ENCODE results near the gene CDC37. TPM values are rescaled to one million over a fixed set of nuclear protein-coding genes. Genes with fewer than 3 reads are reported as not detected.

The CDC37 gene
- total RNA-seq, 2 experiments from 2014 or later: 242 to 248 TPM

GRCh38 chr19:10353793-10354391, 49.5 kb downstream of the CDC37 start:
- Mint-ChIP-seq H3K27ac (no peak overlapping the region), H3K4me3 (no peak overlapping the region), H3K9me3 (no peaks in the 10 kb centered on the region), H3K36me3 (peaks cover 20% of the 10 kb centered on the region), H3K27me3 (no peaks in the 10 kb centered on the region), H3K4me1 (no peaks in the 10 kb centered on the region)
- DNase-seq: peak; percentile 48
- POLR2A ChIA-PET: interaction anchor here (0.6 kb wide), 1 partner anchor 231 kb away, joined by 3 read pairs; no protein-coding TSS in a partner anchor
- ATAC-seq (ENCODE audit: low read depth): no peak

DNA sequence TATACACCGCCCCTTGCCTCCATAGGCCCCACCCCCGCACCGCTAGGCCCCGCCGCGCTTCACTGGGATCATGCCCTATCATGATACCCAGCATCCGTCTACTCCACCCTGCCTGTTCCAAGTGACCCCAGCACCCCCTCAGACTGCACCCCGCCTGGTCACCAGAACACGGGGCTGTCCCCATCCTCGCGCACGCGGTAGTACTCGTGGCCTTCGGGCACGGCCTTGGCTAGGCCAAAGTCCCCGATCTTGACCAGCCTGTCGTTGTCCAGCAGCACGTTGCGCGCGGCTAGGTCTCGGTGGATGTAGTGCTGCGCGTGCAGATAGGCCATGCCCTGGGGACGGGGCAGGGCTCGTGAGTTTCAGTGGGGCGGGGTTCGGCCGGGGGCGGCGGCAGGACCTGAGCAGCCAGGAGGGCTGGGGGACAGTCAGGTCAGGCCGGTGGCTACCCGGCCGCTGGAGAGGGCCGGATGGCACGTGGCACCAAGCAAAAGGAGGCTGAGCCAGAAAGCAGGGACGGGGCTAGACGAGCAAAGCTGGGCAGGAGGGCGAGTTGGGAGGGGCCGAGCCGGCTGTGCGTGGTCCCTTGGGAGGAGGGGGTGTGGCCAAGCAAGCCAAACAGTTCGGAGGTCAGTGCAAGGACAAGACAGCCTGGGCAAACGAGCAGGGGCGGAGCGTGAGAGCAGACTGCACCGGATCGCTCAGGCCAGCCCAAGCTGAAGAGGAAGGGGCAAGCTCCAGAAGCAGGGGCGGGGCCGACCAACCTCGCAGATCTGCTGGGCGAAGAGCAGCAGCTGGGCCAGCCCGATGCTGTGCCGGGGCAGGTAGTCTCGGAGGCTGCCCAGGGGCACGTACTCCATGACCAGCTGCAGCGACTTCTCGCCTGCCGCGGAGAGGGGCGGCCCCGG, 50.3 kb downstream of the CDC37 start:
- no peak for ATAC-seq (ENCODE audit: low read depth)
- POLR2A ChIA-PET: no interaction called here
- no peak for DNase-seq

GRCh38 chr19:10346509-10346908, 56.8 kb downstream of the CDC37 start:
- no peak for DNase-seq
- no peaks in the 10 kb centered on the region for H3K36me3 Mint-ChIP-seq
- H3K27ac Mint-ChIP-seq: peak overlapping the region; percentile 24
- no peak overlapping the region for H3K4me3 Mint-ChIP-seq
- H3K27me3 Mint-ChIP-seq: no peaks in the 10 kb centered on the region
- no peak for ATAC-seq (ENCODE audit: low read depth)
- POLR2A ChIA-PET: no interaction called here
- no peaks in the 10 kb centered on the region for H3K9me3 Mint-ChIP-seq
- no peaks in the 10 kb centered on the region for H3K4me1 Mint-ChIP-seq

More for the DNA sequence above, 50.3 kb downstream of the CDC37 start:
- H3K4me1 Mint-ChIP-seq: no peaks in the 10 kb centered on the region
- H3K36me3 Mint-ChIP-seq: peaks cover 20% of the 10 kb centered on the region
- no peaks in the 10 kb centered on the region for H3K9me3 Mint-ChIP-seq
- no peaks in the 10 kb centered on the region for H3K27me3 Mint-ChIP-seq
- H3K4me3 Mint-ChIP-seq: no peak overlapping the region
- H3K27ac Mint-ChIP-seq: no peak overlapping the region

DNA sequence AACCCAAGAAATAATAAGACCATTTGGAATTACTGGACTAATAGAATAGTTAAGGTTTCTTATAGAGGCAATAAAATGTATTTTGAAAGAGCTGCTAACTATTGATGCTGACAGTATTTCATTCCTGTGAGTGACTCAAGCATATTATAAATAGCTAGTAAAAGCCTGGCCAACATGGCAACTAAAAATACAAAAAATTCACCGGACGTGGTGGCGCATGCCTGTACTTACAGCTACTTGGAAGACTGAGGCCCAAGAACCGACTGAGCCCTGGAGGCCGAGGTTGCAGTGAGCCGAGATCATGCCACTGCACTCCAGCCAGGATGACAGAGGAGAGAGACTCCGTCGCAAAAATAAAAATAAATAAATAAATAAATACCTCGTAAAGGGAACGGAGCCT, 58.6 kb downstream of the CDC37 start:
- no peak for DNase-seq
- Mint-ChIP-seq H3K4me1 (peaks cover 5% of the 10 kb centered on the region), H3K27me3 (no peaks in the 10 kb centered on the region), H3K27ac (no peak overlapping the region), H3K36me3 (no peaks in the 10 kb centered on the region), H3K4me3 (no peak overlapping the region), H3K9me3 (no peaks in the 10 kb centered on the region)
- ATAC-seq (ENCODE audit: low read depth): no peak
- POLR2A ChIA-PET: interaction anchor here (1.4 kb wide), 1 partner anchor 75 kb away, joined by 3 read pairs; no protein-coding TSS in a partner anchor

GRCh38 chr19:10343495-10343894, 59.8 kb downstream of the CDC37 start:
- H3K27me3 Mint-ChIP-seq: no peaks in the 10 kb centered on the region
- peaks cover 12% of the 10 kb centered on the region for H3K4me1 Mint-ChIP-seq
- POLR2A ChIA-PET: interaction anchor here (0.8 to 3.1 kb wide), 3 partner anchors 10 to 37 kb away, joined by 3 to 12 read pairs (median 3); partner anchors contain the start of genes RAVER1 and TYK2
- H3K36me3 Mint-ChIP-seq: no peaks in the 10 kb centered on the region
- ATAC-seq (ENCODE audit: low read depth) (no peak), DNase-seq (no peak)
- no peak overlapping the region for H3K27ac Mint-ChIP-seq
- no peaks in the 10 kb centered on the region for H3K9me3 Mint-ChIP-seq
- H3K4me3 Mint-ChIP-seq: no peak overlapping the region

Small RNA genes within 50 kb of the gene (microRNA-seq; reads per million reads assigned to microRNA genes)
- not detected for gene MIR1181

Other genes with a start within 250 kb of the CDC37 start
- 100 to 1,000 TPM; 347 to 384 TPM for gene DNMT1, start 208.6 kb downstream of the CDC37 start, total RNA-seq
- 1 to 10 TPM; 6.4 to 7.1 TPM for gene S1PR2, start 172.2 kb downstream of the CDC37 start, total RNA-seq
- gene MRPL4, start 151.3 kb downstream of the CDC37 start, total RNA-seq: 10 to 100 TPM; 55.8 to 59.9 TPM
- gene ICAM1, start 132.4 kb downstream of the CDC37 start, total RNA-seq: 10 to 100 TPM in 1 of 2 experiments, 1 to 10 TPM in 1; 9.5 to 11.7 TPM
- 1 to 10 TPM; 1.2 to 1.7 TPM for gene ICAM4, start 116.6 kb downstream of the CDC37 start, total RNA-seq
- under 1 TPM; 0.62 to 0.83 TPM for gene ICAM5, start 113.6 kb downstream of the CDC37 start, total RNA-seq
- 1 to 10 TPM; 3.9 to 5.0 TPM for gene ZGLP1, start 93.7 kb downstream of the CDC37 start, total RNA-seq
- 1 to 10 TPM; 7.6 to 9.4 TPM for gene FDX2, start 87.5 kb downstream of the CDC37 start, total RNA-seq
- gene RAVER1, start 70.0 kb downstream of the CDC37 start, total RNA-seq: 10 to 100 TPM; 77.9 to 78.5 TPM
- gene ICAM3, start 63.9 kb downstream of the CDC37 start, total RNA-seq: 100 to 1,000 TPM; 182 to 189 TPM
- gene TYK2, start 23.0 kb downstream of the CDC37 start, total RNA-seq: 100 to 1,000 TPM; 277 to 290 TPM
- 10 to 100 TPM; 28.2 to 29.2 TPM for gene PDE4A, start 17.0 kb upstream of the CDC37 start, total RNA-seq
- gene KEAP1, start 99.8 kb upstream of the CDC37 start, total RNA-seq: 10 to 100 TPM; 82.2 to 82.7 TPM
- 1 to 10 TPM; 3.3 to 4.7 TPM for gene S1PR5, start 113.9 kb upstream of the CDC37 start, total RNA-seq
- 10 to 100 TPM; 50.4 to 66.6 TPM for gene ATG4D, start 140.4 kb upstream of the CDC37 start, total RNA-seq
- gene KRI1, start 162.5 kb upstream of the CDC37 start, total RNA-seq: 10 to 100 TPM; 76.2 to 85.4 TPM
- 10 to 100 TPM; 93.0 to 95.9 TPM for gene CDKN2D, start 165.4 kb upstream of the CDC37 start, total RNA-seq
- not detected for gene AP1M2, start 183.8 kb upstream of the CDC37 start, total RNA-seq
- gene SLC44A2, start 222.0 kb upstream of the CDC37 start, total RNA-seq: 100 to 1,000 TPM; 155 to 156 TPM